ENCODE measurements around the gene ALDOA.

ALDOA gene

DNA sequence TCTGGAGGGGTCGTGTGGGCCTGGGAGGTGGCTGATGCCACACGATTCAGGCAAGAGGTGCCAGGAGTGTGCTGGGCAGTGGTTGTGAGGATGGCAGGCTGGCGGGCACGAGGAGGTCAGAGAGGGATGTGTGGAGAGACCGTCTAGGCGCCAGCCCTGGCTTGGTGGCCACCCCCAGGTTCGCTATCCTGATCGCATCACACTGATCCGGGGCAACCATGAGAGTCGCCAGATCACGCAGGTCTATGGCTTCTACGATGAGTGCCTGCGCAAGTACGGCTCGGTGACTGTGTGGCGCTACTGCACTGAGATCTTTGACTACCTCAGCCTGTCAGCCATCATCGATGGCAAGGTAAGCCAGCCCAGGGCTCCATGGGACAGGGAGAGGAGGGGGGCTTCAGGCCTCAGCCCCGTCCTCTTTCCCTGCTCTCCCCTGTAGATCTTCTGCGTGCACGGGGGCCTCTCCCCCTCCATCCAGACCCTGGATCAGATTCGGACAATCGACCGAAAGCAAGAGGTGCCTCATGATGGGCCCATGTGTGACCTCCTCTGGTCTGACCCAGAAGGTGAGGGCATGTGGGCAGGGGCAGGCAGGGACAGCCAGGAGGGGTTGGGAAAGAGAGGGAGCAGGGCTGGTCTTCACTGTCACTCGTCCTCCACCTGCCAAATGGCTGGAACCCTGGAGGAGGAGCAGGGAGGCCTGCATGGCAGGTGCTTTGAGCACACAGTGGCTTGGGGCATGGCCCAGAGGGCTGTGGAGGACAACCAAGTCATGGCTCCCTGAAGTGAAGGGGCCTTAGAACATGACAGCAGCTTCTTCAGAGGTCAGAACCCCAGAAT is 17.9 kb downstream of the ALDOA start:
- WGBS (ENCODE audit: extremely low coverage, insufficient coverage, insufficient read length) = no CpG with 5 or more reads among the region's 24 CpGs
- H2BK120ac ChIP-seq (ENCODE audit: insufficient read depth, low read length, poor library complexity) = no peak overlapping the region
- no peak overlapping the region for H3K4ac ChIP-seq (ENCODE audit: low read depth, low read length)
- no peak overlapping the region for H2BK5ac ChIP-seq (ENCODE audit: low read depth, low read length, poor library complexity)
- H3K79me1 ChIP-seq (ENCODE audit: low read length) = no peaks in the 10 kb centered on the region
- no peak overlapping the region for H3K9ac ChIP-seq (ENCODE audit: low read length)
- no peak overlapping the region for H3K14ac ChIP-seq (ENCODE audit: low read length)
- no peak overlapping the region for H3K27ac ChIP-seq (ENCODE audit: low read depth, low read length)
- H3K18ac ChIP-seq (ENCODE audit: low read length) = no peak overlapping the region
- H3K79me2 ChIP-seq (ENCODE audit: control insufficient read depth, insufficient read depth, low read length, poor library complexity) = no peaks in the 10 kb centered on the region
- H3K4me1 ChIP-seq (ENCODE audit: control insufficient read depth in 1 of 2, insufficient read depth in 2 of 2, low read length in 2 of 2) = no peaks in the 10 kb centered on the region
- H2AK5ac ChIP-seq (ENCODE audit: low read length) = no peak overlapping the region
- H2AFZ ChIP-seq (ENCODE audit: insufficient read depth, low read length, poor library complexity) = no peak overlapping the region
- no peak overlapping the region for H3K4me2 ChIP-seq (ENCODE audit: low read length)
- no peak overlapping the region for H3K23ac ChIP-seq (ENCODE audit: low read length)
- H2BK12ac ChIP-seq (ENCODE audit: low read length) = no peak overlapping the region
- H4K12ac ChIP-seq (ENCODE audit: low read depth, low read length) = no peak overlapping the region
- peaks cover 9% of the 10 kb centered on the region for H3K9me3 ChIP-seq (ENCODE audit: insufficient read depth, low read depth, low read length)
- peaks cover 66% of the 10 kb centered on the region in 2 experiments for H3K36me3 ChIP-seq (ENCODE audit: control insufficient read depth in 1 of 2, insufficient read depth in 2 of 2, low read length in 2 of 2)
- DNase-seq = no peak
- H3K4me3 ChIP-seq (ENCODE audit: low read depth, low read length) = no peak overlapping the region
- no peak overlapping the region for H4K91ac ChIP-seq (ENCODE audit: low read depth, low read length)
- no peaks in the 10 kb centered on the region for H3K27me3 ChIP-seq (ENCODE audit: insufficient read depth, low read length)
- H4K8ac ChIP-seq (ENCODE audit: low read depth, low read length) = no peak overlapping the region

DNA sequence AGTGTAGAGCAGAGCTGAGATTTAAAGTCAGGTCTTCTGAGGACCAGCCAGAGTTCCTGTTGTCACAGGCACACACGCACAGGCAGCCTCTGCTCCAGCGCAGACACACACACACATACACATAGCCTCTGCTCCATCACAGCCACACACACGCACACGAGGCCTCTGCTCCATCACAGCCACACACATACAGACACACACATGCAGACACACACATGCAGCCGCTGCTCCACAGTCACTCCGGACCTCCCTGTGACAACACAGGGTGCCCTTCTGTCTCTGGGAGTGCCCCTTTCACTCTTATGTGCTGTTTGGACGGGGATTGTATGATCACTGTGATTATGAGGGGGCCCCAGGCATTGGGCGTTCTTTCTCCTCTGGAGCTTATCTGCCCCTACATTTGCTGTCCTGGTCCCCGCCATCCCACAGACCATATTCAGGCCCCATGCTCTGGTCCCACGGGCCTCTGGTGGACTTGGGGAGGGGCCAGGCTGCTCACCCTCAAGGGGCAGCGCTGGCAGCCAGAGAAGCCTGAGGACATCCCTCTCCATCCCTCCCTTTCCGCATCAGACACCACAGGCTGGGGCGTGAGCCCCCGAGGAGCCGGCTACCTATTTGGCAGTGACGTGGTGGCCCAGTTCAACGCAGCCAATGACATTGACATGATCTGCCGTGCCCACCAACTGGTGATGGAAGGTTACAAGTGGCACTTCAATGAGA is 18.7 kb downstream of the ALDOA start:
- no peak overlapping the region for H2AK5ac ChIP-seq (ENCODE audit: low read length)
- H3K4me3 ChIP-seq (ENCODE audit: low read depth, low read length) = no peak overlapping the region
- peaks cover 59 to 60% of the 10 kb centered on the region in 2 experiments for H3K36me3 ChIP-seq (ENCODE audit: control insufficient read depth in 1 of 2, insufficient read depth in 2 of 2, low read length in 2 of 2)
- H3K4me2 ChIP-seq (ENCODE audit: low read length) = no peak overlapping the region
- no peak overlapping the region for H4K91ac ChIP-seq (ENCODE audit: low read depth, low read length)
- peaks cover 9% of the 10 kb centered on the region for H3K9me3 ChIP-seq (ENCODE audit: insufficient read depth, low read depth, low read length)
- no peak overlapping the region for H2BK5ac ChIP-seq (ENCODE audit: low read depth, low read length, poor library complexity)
- no peak overlapping the region for H4K12ac ChIP-seq (ENCODE audit: low read depth, low read length)
- DNase-seq = no peak
- H3K79me1 ChIP-seq (ENCODE audit: low read length) = no peaks in the 10 kb centered on the region
- peaks cover 0 to under 1% of the 10 kb centered on the region in 2 experiments for H3K4me1 ChIP-seq (ENCODE audit: control insufficient read depth in 1 of 2, insufficient read depth in 2 of 2, low read length in 2 of 2)
- H3K14ac ChIP-seq (ENCODE audit: low read length) = no peak overlapping the region
- no peak overlapping the region for H4K8ac ChIP-seq (ENCODE audit: low read depth, low read length)
- no peaks in the 10 kb centered on the region for H3K79me2 ChIP-seq (ENCODE audit: control insufficient read depth, insufficient read depth, low read length, poor library complexity)
- WGBS (ENCODE audit: extremely low coverage, insufficient coverage, insufficient read length) = no CpG with 5 or more reads among the region's 18 CpGs
- H3K27ac ChIP-seq (ENCODE audit: low read depth, low read length) = no peak overlapping the region
- H3K4ac ChIP-seq (ENCODE audit: low read depth, low read length) = no peak overlapping the region
- H2BK120ac ChIP-seq (ENCODE audit: insufficient read depth, low read length, poor library complexity) = no peak overlapping the region
- H3K23ac ChIP-seq (ENCODE audit: low read length) = no peak overlapping the region
- H3K18ac ChIP-seq (ENCODE audit: low read length) = no peak overlapping the region
- H3K27me3 ChIP-seq (ENCODE audit: insufficient read depth, low read length) = no peaks in the 10 kb centered on the region
- H3K9ac ChIP-seq (ENCODE audit: low read length) = no peak overlapping the region
- H2BK12ac ChIP-seq (ENCODE audit: low read length) = no peak overlapping the region
- H2AFZ ChIP-seq (ENCODE audit: insufficient read depth, low read length, poor library complexity) = no peak overlapping the region

DNA sequence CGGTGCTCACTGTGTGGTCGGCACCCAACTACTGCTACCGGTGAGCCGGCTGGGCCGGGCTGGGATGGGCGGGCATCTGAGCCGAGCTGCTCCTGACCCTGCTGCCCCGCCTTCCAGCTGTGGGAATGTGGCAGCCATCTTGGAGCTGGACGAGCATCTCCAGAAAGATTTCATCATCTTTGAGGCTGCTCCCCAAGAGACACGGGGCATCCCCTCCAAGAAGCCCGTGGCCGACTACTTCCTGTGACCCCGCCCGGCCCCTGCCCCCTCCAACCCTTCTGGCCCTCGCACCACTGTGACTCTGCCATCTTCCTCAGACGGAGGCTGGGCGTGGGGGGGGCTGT is 19.2 kb downstream of the ALDOA start:
- Histone ChIP-seq H2AFZ (ENCODE audit: insufficient read depth, low read length, poor library complexity) (no peak overlapping the region), H2BK120ac (ENCODE audit: insufficient read depth, low read length, poor library complexity) (no peak overlapping the region), H3K4me1 (ENCODE audit: control insufficient read depth in 1 of 2, insufficient read depth in 2 of 2, low read length in 2 of 2) (peaks cover 0 to 3% of the 10 kb centered on the region in 2 experiments), H3K4me3 (ENCODE audit: low read depth, low read length) (no peak overlapping the region), H3K18ac (ENCODE audit: low read length) (no peak overlapping the region), H3K79me2 (ENCODE audit: control insufficient read depth, insufficient read depth, low read length, poor library complexity) (no peaks in the 10 kb centered on the region), H3K36me3 (ENCODE audit: control insufficient read depth in 1 of 2, insufficient read depth in 2 of 2, low read length in 2 of 2) (peaks cover 55% of the 10 kb centered on the region in 2 experiments), H4K12ac (ENCODE audit: low read depth, low read length) (no peak overlapping the region), H3K4ac (ENCODE audit: low read depth, low read length) (no peak overlapping the region), H3K27me3 (ENCODE audit: insufficient read depth, low read length) (no peaks in the 10 kb centered on the region), H2BK12ac (ENCODE audit: low read length) (no peak overlapping the region), H4K8ac (ENCODE audit: low read depth, low read length) (no peak overlapping the region), H3K79me1 (ENCODE audit: low read length) (no peaks in the 10 kb centered on the region), H4K91ac (ENCODE audit: low read depth, low read length) (no peak overlapping the region), H3K4me2 (ENCODE audit: low read length) (no peak overlapping the region), H3K23ac (ENCODE audit: low read length) (no peak overlapping the region), H2AK5ac (ENCODE audit: low read length) (no peak overlapping the region), H3K14ac (ENCODE audit: low read length) (no peak overlapping the region), H3K9me3 (ENCODE audit: insufficient read depth, low read depth, low read length) (peaks cover 9% of the 10 kb centered on the region), H2BK5ac (ENCODE audit: low read depth, low read length, poor library complexity) (no peak overlapping the region), H3K9ac (ENCODE audit: low read length) (no peak overlapping the region), H3K27ac (ENCODE audit: low read depth, low read length) (no peak overlapping the region)
- no peak for DNase-seq
- WGBS (ENCODE audit: extremely low coverage, insufficient coverage, insufficient read length) = no CpG with 5 or more reads among the region's 17 CpGs

DNA sequence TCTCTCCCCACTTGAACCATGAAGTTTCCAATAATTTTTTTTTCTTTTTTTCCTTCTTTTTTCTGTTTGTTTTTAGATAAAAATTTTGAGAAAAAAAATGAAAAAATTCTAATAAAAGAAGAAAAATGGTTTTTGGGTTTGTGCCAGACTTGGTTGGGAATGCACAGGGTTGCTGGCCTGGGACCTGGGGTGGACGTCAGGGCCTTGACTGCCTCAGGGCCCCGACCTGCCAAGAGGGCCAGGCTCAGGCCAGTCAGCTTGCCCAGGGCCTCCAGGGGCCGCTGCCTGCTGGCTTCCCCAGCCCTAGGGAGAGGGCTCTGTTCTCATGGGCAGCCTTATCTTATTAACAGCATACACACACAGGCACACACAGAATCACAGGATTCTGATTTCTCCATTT is 19.7 kb downstream of the ALDOA start:
- no CpG with 5 or more reads among the region's 3 CpGs for WGBS (ENCODE audit: extremely low coverage, insufficient coverage, insufficient read length)

More for the DNA sequence above, 19.7 kb downstream of the ALDOA start:
- Histone ChIP-seq H3K23ac (ENCODE audit: low read length) (no peak overlapping the region), H4K12ac (ENCODE audit: low read depth, low read length) (no peak overlapping the region), H3K79me2 (ENCODE audit: control insufficient read depth, insufficient read depth, low read length, poor library complexity) (no peaks in the 10 kb centered on the region), H2BK5ac (ENCODE audit: low read depth, low read length, poor library complexity) (no peak overlapping the region), H4K8ac (ENCODE audit: low read depth, low read length) (no peak overlapping the region), H3K36me3 (ENCODE audit: control insufficient read depth in 1 of 2, insufficient read depth in 2 of 2, low read length in 2 of 2) (peaks cover 53% of the 10 kb centered on the region in 2 experiments), H3K9me3 (ENCODE audit: insufficient read depth, low read depth, low read length) (peaks cover 9% of the 10 kb centered on the region), H3K27me3 (ENCODE audit: insufficient read depth, low read length) (no peaks in the 10 kb centered on the region), H2AFZ (ENCODE audit: insufficient read depth, low read length, poor library complexity) (no peak overlapping the region), H3K14ac (ENCODE audit: low read length) (no peak overlapping the region), H3K4me2 (ENCODE audit: low read length) (no peak overlapping the region), H3K4me1 (ENCODE audit: control insufficient read depth in 1 of 2, insufficient read depth in 2 of 2, low read length in 2 of 2) (peaks cover 2 to 7% of the 10 kb centered on the region in 2 experiments), H3K9ac (ENCODE audit: low read length) (no peak overlapping the region), H3K79me1 (ENCODE audit: low read length) (peaks cover 2% of the 10 kb centered on the region), H3K4me3 (ENCODE audit: low read depth, low read length) (no peak overlapping the region), H2BK120ac (ENCODE audit: insufficient read depth, low read length, poor library complexity) (no peak overlapping the region), H2AK5ac (ENCODE audit: low read length) (no peak overlapping the region), H2BK12ac (ENCODE audit: low read length) (no peak overlapping the region), H3K18ac (ENCODE audit: low read length) (no peak overlapping the region), H3K4ac (ENCODE audit: low read depth, low read length) (no peak overlapping the region), H4K91ac (ENCODE audit: low read depth, low read length) (no peak overlapping the region), H3K27ac (ENCODE audit: low read depth, low read length) (no peak overlapping the region)
- no peak for DNase-seq

All from trophoblast cell (in vitro differentiated cells and primary cell).